T-cell (primary cell): ENCODE measurements around the gene RPA1. TPM values are rescaled to one million over a fixed set of nuclear protein-coding genes. Genes with fewer than 3 reads are reported as not detected.
"Not testable (repeated sequence)": the region's sequence is repeated elsewhere in the genome, so short reads cannot be mapped to it uniquely, and the experiment has no call there.

Experiments used
- ATAC-seq, 4 experiments: fragments of 200-7000 bp in 3 of 4; fragments of 150-1000 bp in 1 of 4; cut with Tn5 transposase; replicated peaks in 1 of 4; 1 replicate in 3 of 4; 2 replicates in 1 of 4; pipeline ENCODE4 v1.10.0; 2021; ENCODE audit warnings: moderate library complexity in 3 of 4, mild to moderate bottlenecking in 2 of 4, moderate number of reproducible peaks in 1 of 4
- CTCF ChIA-PET, 2 donors: fragments of 300-600 bp; sonication (Branson Sonifier 250); formaldehyde crosslinking; loops; one replicate each; lab custom pipeline; 2022; ENCODE audit warnings: antibody characterized with exemption in 2 of 2; lab: Charles Lee
- POLR2A ChIA-PET, 2 donors: fragments of 300-600 bp; sonication (Branson Sonifier 250); formaldehyde crosslinking; loops; one replicate each; lab custom pipeline; 2022; ENCODE audit warnings: antibody characterized with exemption in 2 of 2; lab: Charles Lee
- DNase-seq, 35 experiments: peaks; one replicate each; pipeline versions ENCODE4 v3.0.0 to v3.0.0-alpha.2; 2013 to 2023
- H3K27ac ChIP-seq: one replicate; pipeline ENCODE4 v1.5.1; 2013; ENCODE audit warnings: low read length
- H3K27me3 ChIP-seq, 2 experiments: replicated peaks in 1 of 2; 1 replicate in 1 of 2; 2 replicates in 1 of 2; pipeline versions ENCODE4 v1.6.1 to v1.7.0; 2013; ENCODE audit warnings: low read length in 1 of 2, mixed read lengths in 1 of 2; ENCODE audit not compliant: control insufficient read depth in 2 of 2, insufficient read depth in 2 of 2; ENCODE audit errors: extremely low read depth in 1 of 2
- H3K36me3 ChIP-seq, 2 donors: 1 replicate in 1 of 2; 2 replicates in 1 of 2; pipeline versions ENCODE4 v1.6.1 to v1.7.0; 2013; ENCODE audit warnings: low read length in 1 of 2; ENCODE audit not compliant: control insufficient read depth in 2 of 2, insufficient read depth in 1 of 2; ENCODE audit errors: extremely low read depth in 1 of 2
- H3K4me1 ChIP-seq, 2 experiments: 1 replicate in 1 of 2; 2 replicates in 1 of 2; pipeline versions ENCODE4 v1.6.1 to v1.7.0; 2013; ENCODE audit warnings: low read length in 2 of 2, mixed read lengths in 1 of 2; ENCODE audit not compliant: insufficient read depth in 2 of 2, control insufficient read depth in 1 of 2; ENCODE audit errors: extremely low read depth in 1 of 2
- H3K4me3 ChIP-seq, 2 donors: 1 replicate in 1 of 2; 2 replicates in 1 of 2; pipeline versions ENCODE4 v1.5.1 to v1.7.0; 2013; ENCODE audit warnings: mild to moderate bottlenecking in 2 of 2, low read length in 1 of 2, moderate library complexity in 1 of 2; ENCODE audit not compliant: control insufficient read depth in 1 of 2; ENCODE audit errors: extremely low read depth in 1 of 2
- H3K9me3 ChIP-seq: 2 replicates; pipeline ENCODE4 v1.7.0; 2013
- H3K27ac Mint-ChIP-seq, 2 donors: one replicate each; pipeline ENCODE4 v1.8.0; 2020 to 2021; ENCODE audit warnings: mild to moderate bottlenecking in 2 of 2, mixed read lengths in 2 of 2
- H3K27me3 Mint-ChIP-seq, 2 donors: one replicate each; pipeline ENCODE4 v1.8.0; 2021 to 2022; ENCODE audit warnings: mixed read lengths in 2 of 2
- H3K36me3 Mint-ChIP-seq: one replicate; pipeline ENCODE4 v1.8.0; 2021; ENCODE audit warnings: mixed read lengths
- H3K4me1 Mint-ChIP-seq, 3 donors: one replicate each; pipeline ENCODE4 v1.8.0; 2020 to 2022; ENCODE audit warnings: mixed read lengths in 3 of 3, mild to moderate bottlenecking in 1 of 3
- H3K4me3 Mint-ChIP-seq, 3 donors: one replicate each; pipeline ENCODE4 v1.8.0; 2020 to 2022; ENCODE audit warnings: mild to moderate bottlenecking in 3 of 3, mixed read lengths in 3 of 3, moderate library complexity in 3 of 3
- H3K9me3 Mint-ChIP-seq, 3 donors: one replicate each; pipeline ENCODE4 v1.8.0; 2020 to 2022; ENCODE audit warnings: mixed read lengths in 3 of 3
- WGBS: methylation state at CpG from one replicate; pipeline ENCODE4 v1.1.5; 2013; ENCODE audit warnings: missing lambda C conversion rate; ENCODE audit not compliant: insufficient coverage; 5-methylcytosine and 5-hydroxymethylcytosine counted together
- total RNA-seq, 35 experiments: library from RNA in 6 of 35; stranded (reverse) in 6 of 35; fragments of 120-200 nt in 1 of 35; gene quantifications; one replicate each; pipeline versions ENCODE4 v1.2.1 to v1.2.4 and lab custom pipeline; 2013 to 2026

Gene RPA1
- total RNA-seq, 5 donors from 2014 or later (not counting 1 experiment from before 2014, with no cell fraction given): 78.9 to 124 (median 107) TPM

- peaks cover 22 to 80% of the 10 kb centered on the region in 2 donors for H3K36me3 ChIP-seq
- ChIA-PET POLR2A (no interaction called here), CTCF (interaction anchor here in 1 of 2 donors (0.6 kb wide), 1 partner anchor 623 kb away, joined by 3 read pairs; no protein-coding TSS in a partner anchor)
- DNase-seq: peak in 22 of 35 experiments; percentile 9 to 72 (median 22)
- peak in 3 of 4 experiments; percentile 51 to 95 (median 85) for ATAC-seq
- no peaks in the 10 kb centered on the region for H3K9me3 ChIP-seq
- Mint-ChIP-seq H3K4me3 (peak overlapping the region in 2 of 3 donors; percentile 8 to 18), H3K27ac (peak overlapping the region; percentile 62 to 64), H3K27me3 (no peaks in the 10 kb centered on the region), H3K36me3 (peaks cover 49% of the 10 kb centered on the region), H3K9me3 (no peaks in the 10 kb centered on the region), H3K4me1 (peaks cover 0 to 7% (median 6%) of the 10 kb centered on the region in 3 donors)
- no peaks in the 10 kb centered on the region for H3K27me3 ChIP-seq
- no peak overlapping the region for H3K4me3 ChIP-seq
- 65% methylated on average over 9 of the region's 15 CpGs for WGBS
- H3K4me1 ChIP-seq: peaks cover 0 to 11% of the 10 kb centered on the region in 2 experiments
- H3K27ac ChIP-seq: peak overlapping the region; percentile 50
Measured at GRCh38 chr17:1890758-1891450, 61.1 kb downstream of the RPA1 start.

GRCh38 chr17:1894753-1895339 lies 65.0 kb downstream of the RPA1 start:
- no peaks in the 10 kb centered on the region for H3K27me3 Mint-ChIP-seq
- peaks cover 0 to 7% (median 6%) of the 10 kb centered on the region in 3 donors for H3K4me1 Mint-ChIP-seq
- 90% methylated on average over 5 of the region's 7 CpGs for WGBS
- CTCF ChIA-PET: no interaction called here
- peak overlapping the region in 1 of 2 donors; percentile 16 for H3K27ac Mint-ChIP-seq
- no peak overlapping the region for H3K4me3 ChIP-seq
- ATAC-seq: no peak
- peaks cover 67% of the 10 kb centered on the region for H3K36me3 Mint-ChIP-seq
- no peak overlapping the region for H3K27ac ChIP-seq
- DNase-seq: no peak
- no peaks in the 10 kb centered on the region for H3K9me3 Mint-ChIP-seq
- POLR2A ChIA-PET: no interaction called here
- no peaks in the 10 kb centered on the region for H3K9me3 ChIP-seq
- peaks cover 0 to 11% of the 10 kb centered on the region in 2 experiments for H3K4me1 ChIP-seq
- no peaks in the 10 kb centered on the region for H3K27me3 ChIP-seq
- H3K4me3 Mint-ChIP-seq: no peak overlapping the region
- H3K36me3 ChIP-seq: peaks cover 17 to 83% of the 10 kb centered on the region in 2 donors

GRCh38 chr17:1895479-1895878 lies 65.7 kb downstream of the RPA1 start:
- DNase-seq, H3K4me3 Mint-ChIP-seq, H3K9me3 ChIP-seq, H3K27ac Mint-ChIP-seq, POLR2A ChIA-PET, H3K4me1 ChIP-seq, ATAC-seq, H3K4me1 Mint-ChIP-seq, H3K27me3 Mint-ChIP-seq, H3K27ac ChIP-seq, H3K9me3 Mint-ChIP-seq, CTCF ChIA-PET, H3K4me3 ChIP-seq, H3K27me3 ChIP-seq: not testable (repeated sequence)
- 100% methylated on average over 3 of the region's 11 CpGs for WGBS
- H3K36me3 Mint-ChIP-seq: peaks cover 67% of the 10 kb centered on the region
- H3K36me3 ChIP-seq: peaks cover 14 to 79% of the 10 kb centered on the region in 2 donors

- DNase-seq (no peak), ATAC-seq (no peak)
- H3K4me3 Mint-ChIP-seq: no peak overlapping the region
- H3K9me3 Mint-ChIP-seq: no peaks in the 10 kb centered on the region
- Histone ChIP-seq H3K4me1 (peaks cover 0 to 2% of the 10 kb centered on the region in 2 experiments), H3K27me3 (no peaks in the 10 kb centered on the region), H3K4me3 (no peak overlapping the region), H3K9me3 (no peaks in the 10 kb centered on the region), H3K27ac (no peak overlapping the region), H3K36me3 (peaks cover 14 to 73% of the 10 kb centered on the region in 2 donors)
- ChIA-PET CTCF (no interaction called here), POLR2A (no interaction called here)
- peaks cover 0 to 1% (median 0%) of the 10 kb centered on the region in 3 donors for H3K4me1 Mint-ChIP-seq
- no peaks in the 10 kb centered on the region for H3K27me3 Mint-ChIP-seq
- WGBS: 96% methylated on average over 17 of the region's 25 CpGs
- no peak overlapping the region for H3K27ac Mint-ChIP-seq
- H3K36me3 Mint-ChIP-seq: peaks cover 60% of the 10 kb centered on the region
Measured at GRCh38 chr17:1896243-1897104, 66.7 kb downstream of the RPA1 start.

GRCh38 chr17:1897105-1897656 lies 67.4 kb downstream of the RPA1 start:
- no peak for DNase-seq
- Histone ChIP-seq H3K27me3 (no peaks in the 10 kb centered on the region), H3K36me3 (peaks cover 14 to 68% of the 10 kb centered on the region in 2 donors), H3K4me1 (no peaks in the 10 kb centered on the region), H3K4me3 (no peak overlapping the region), H3K27ac (no peak overlapping the region), H3K9me3 (no peaks in the 10 kb centered on the region)
- no peak overlapping the region for H3K4me3 Mint-ChIP-seq
- ATAC-seq: no peak
- WGBS: 83% methylated on average over 7 of the region's 18 CpGs
- H3K27ac Mint-ChIP-seq: no peak overlapping the region
- H3K27me3 Mint-ChIP-seq: no peaks in the 10 kb centered on the region
- H3K4me1 Mint-ChIP-seq: no peaks in the 10 kb centered on the region
- peaks cover 59% of the 10 kb centered on the region for H3K36me3 Mint-ChIP-seq
- CTCF ChIA-PET: no interaction called here
- no peaks in the 10 kb centered on the region for H3K9me3 Mint-ChIP-seq
- POLR2A ChIA-PET: no interaction called here

GRCh38 chr17:1898332-1898731 lies 68.5 kb downstream of the RPA1 start:
- DNase-seq: no peak
- no peak for ATAC-seq
- H3K9me3 Mint-ChIP-seq: no peaks in the 10 kb centered on the region
- H3K27ac Mint-ChIP-seq: no peak overlapping the region
- H3K4me3 Mint-ChIP-seq: no peak overlapping the region
- H3K27me3 Mint-ChIP-seq: no peaks in the 10 kb centered on the region
- 98% methylated on average over 12 of the region's 17 CpGs for WGBS
- POLR2A ChIA-PET: no interaction called here
- CTCF ChIA-PET: no interaction called here
- H3K36me3 ChIP-seq: peaks cover 14 to 56% of the 10 kb centered on the region in 2 donors
- no peak overlapping the region for H3K27ac ChIP-seq
- H3K4me1 Mint-ChIP-seq: no peaks in the 10 kb centered on the region
- H3K4me3 ChIP-seq: no peak overlapping the region
- no peaks in the 10 kb centered on the region for H3K27me3 ChIP-seq
- no peaks in the 10 kb centered on the region for H3K9me3 ChIP-seq
- no peaks in the 10 kb centered on the region for H3K4me1 ChIP-seq
- peaks cover 48% of the 10 kb centered on the region for H3K36me3 Mint-ChIP-seq
